ENCODE results near the gene RND3.

Gene RND3

GRCh38 chr2:150474326-150475074 lies 13.0 kb downstream of the RND3 start:
- no peak for DNase-seq

GRCh38 chr2:150473767-150474166 lies 13.7 kb downstream of the RND3 start:
- no peak for DNase-seq

GRCh38 chr2:150472511-150472899 lies 15.0 kb downstream of the RND3 start:
- DNase-seq: no peak

- DNase-seq: no peak
These were observed 15.5 kb downstream of the RND3 start for GRCh38 chr2:150471813-150472510.

- DNase-seq: no peak
These were observed 17.0 kb downstream of the RND3 start for GRCh38 chr2:150470435-150470834.

GRCh38 chr2:150469706-150470274 lies 17.7 kb downstream of the RND3 start:
- no peak for DNase-seq

GRCh38 chr2:150468350-150468960 lies 19.0 kb downstream of the RND3 start:
- no peak for DNase-seq

GRCh38 chr2:150467621-150467963 lies 19.9 kb downstream of the RND3 start:
- DNase-seq: no peak

- no peak for DNase-seq
These were observed 20.5 kb downstream of the RND3 start for GRCh38 chr2:150466741-150467620.

- no peak for DNase-seq
These were observed 21.5 kb downstream of the RND3 start for GRCh38 chr2:150465703-150466569.

GRCh38 chr2:150464986-150465385 lies 22.5 kb downstream of the RND3 start:
- no peak for DNase-seq

GRCh38 chr2:150464270-150464669 lies 23.2 kb downstream of the RND3 start:
- no peak for DNase-seq

- DNase-seq: no peak
These were observed 24.7 kb downstream of the RND3 start for GRCh38 chr2:150462770-150463169.

GRCh38 chr2:150459281-150459680 lies 28.2 kb downstream of the RND3 start:
- DNase-seq: no peak

- no peak for DNase-seq
These were observed 36.7 kb downstream of the RND3 start for GRCh38 chr2:150450765-150451164.

GRCh38 chr2:150449856-150450255 lies 37.6 kb downstream of the RND3 start:
- DNase-seq: no peak

GRCh38 chr2:150445398-150445797 lies 42.1 kb downstream of the RND3 start:
- DNase-seq: no peak

GRCh38 chr2:150442484-150442883 lies 45.0 kb downstream of the RND3 start:
- DNase-seq: no peak

- DNase-seq: no peak
These were observed 45.7 kb downstream of the RND3 start for GRCh38 chr2:150441784-150442183.

- DNase-seq: no peak
These were observed 46.2 kb downstream of the RND3 start for GRCh38 chr2:150441226-150441625.

GRCh38 chr2:150438654-150439053 lies 48.8 kb downstream of the RND3 start:
- DNase-seq: no peak

- no peak for DNase-seq
These were observed 49.4 kb downstream of the RND3 start for GRCh38 chr2:150438041-150438440.

Measured in NCI-H1930 (cell line).